Colon (tissue), 2 donors: ENCODE data around the gene CAPZB.

Experiments used
- FAIRE-seq: peaks from 2 replicates; lab custom pipeline; 2012; peaks lifted over from hg19 to GRCh38; lab: Jason Lieb, UNC
- donor health status: control.
- donor health status: control.

CAPZB gene

GRCh38 chr1:19468397-19468956, 16.9 kb downstream of the CAPZB start:
- no peak for FAIRE-seq

GRCh38 chr1:19467199-19468187, 17.8 kb downstream of the CAPZB start:
- no peak for FAIRE-seq

- FAIRE-seq: no peak
Observed at GRCh38 chr1:19466112-19466561, 19.2 kb downstream of the CAPZB start.

- no peak for FAIRE-seq
Observed at GRCh38 chr1:19465650-19466049, 19.7 kb downstream of the CAPZB start.

- FAIRE-seq: no peak
Observed at GRCh38 chr1:19465123-19465522, 20.2 kb downstream of the CAPZB start.

GRCh38 chr1:19464696-19465095, 20.6 kb downstream of the CAPZB start:
- no peak for FAIRE-seq

- FAIRE-seq: no peak
Observed at GRCh38 chr1:19463504-19463803, 21.9 kb downstream of the CAPZB start.

GRCh38 chr1:19462781-19463503, 22.4 kb downstream of the CAPZB start:
- FAIRE-seq: no peak

GRCh38 chr1:19461220-19461554, 24.2 kb downstream of the CAPZB start:
- no peak for FAIRE-seq

GRCh38 chr1:19460535-19461219, 24.7 kb downstream of the CAPZB start:
- FAIRE-seq: no peak

GRCh38 chr1:19458815-19459417, 26.4 kb downstream of the CAPZB start:
- no peak for FAIRE-seq

- FAIRE-seq: no peak
Observed at GRCh38 chr1:19457607-19458006, 27.7 kb downstream of the CAPZB start.

- no peak for FAIRE-seq
Observed at GRCh38 chr1:19456968-19457441, 28.3 kb downstream of the CAPZB start.

- FAIRE-seq: no peak
Observed at GRCh38 chr1:19455353-19455752, 30.0 kb downstream of the CAPZB start.

- no peak for FAIRE-seq
Observed at GRCh38 chr1:19454265-19455146, 30.8 kb downstream of the CAPZB start.

GRCh38 chr1:19453741-19454201, 31.6 kb downstream of the CAPZB start:
- FAIRE-seq: no peak

- no peak for FAIRE-seq
Observed at GRCh38 chr1:19452221-19452663, 33.1 kb downstream of the CAPZB start.

- FAIRE-seq: no peak
Observed at GRCh38 chr1:19450811-19451515, 34.4 kb downstream of the CAPZB start.

- no peak for FAIRE-seq
Observed at GRCh38 chr1:19449454-19450228, 35.7 kb downstream of the CAPZB start.
